Activated naive CD4-positive, alpha-beta T cell treated with anti-CD3 and anti-CD28 coated beads, Interleukin-2, amount 50 U/mL, for 24 hours (primary cell): ENCODE results near the gene RIPK4.
"Not testable (repeated sequence)": the region's sequence is repeated elsewhere in the genome, so short reads cannot be mapped to it uniquely, and the experiment has no call there.

Source experiments
- H3K27ac Mint-ChIP-seq: one replicate; pipeline ENCODE4 v1.8.0; 2021; ENCODE audit warnings: mild to moderate bottlenecking, mixed read lengths
- H3K27me3 Mint-ChIP-seq: one replicate; pipeline ENCODE4 v1.8.0; 2021; ENCODE audit warnings: mixed read lengths
- H3K36me3 Mint-ChIP-seq: one replicate; pipeline ENCODE4 v1.8.0; 2021; ENCODE audit warnings: mixed read lengths
- H3K4me1 Mint-ChIP-seq: one replicate; pipeline ENCODE4 v1.8.0; 2021; ENCODE audit warnings: mixed read lengths
- H3K4me3 Mint-ChIP-seq: one replicate; pipeline ENCODE4 v1.8.0; 2021; ENCODE audit warnings: mild to moderate bottlenecking, mixed read lengths
- H3K9me3 Mint-ChIP-seq: one replicate; pipeline ENCODE4 v1.8.0; 2021; ENCODE audit warnings: mixed read lengths

The RIPK4 gene

DNA sequence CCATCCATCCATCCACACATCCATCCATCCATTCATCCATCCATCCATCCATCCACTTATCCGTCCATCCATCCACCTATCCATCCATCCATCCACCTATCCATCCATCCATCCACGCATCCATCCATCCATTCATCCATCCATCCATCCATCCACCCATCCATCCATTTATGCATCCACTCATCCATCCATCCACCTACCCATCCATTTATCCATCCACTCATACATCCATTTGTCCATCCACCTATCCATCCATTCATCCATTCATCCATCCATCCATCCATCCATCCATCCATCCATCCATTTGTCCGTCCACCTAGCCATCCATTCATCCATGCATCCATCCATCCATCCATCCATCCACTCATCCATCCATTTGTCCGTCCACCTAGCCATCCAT, 72.8 kb downstream of the RIPK4 start:
- not testable (repeated sequence) for H3K4me3 Mint-ChIP-seq, H3K9me3 Mint-ChIP-seq, H3K27me3 Mint-ChIP-seq, H3K4me1 Mint-ChIP-seq, H3K36me3 Mint-ChIP-seq
- H3K27ac Mint-ChIP-seq: peak overlapping the region; percentile 1

- Mint-ChIP-seq H3K27ac (no peak overlapping the region), H3K4me3 (no peak overlapping the region), H3K9me3 (no peaks in the 10 kb centered on the region), H3K36me3 (no peaks in the 10 kb centered on the region), H3K27me3 (peaks cover 4% of the 10 kb centered on the region), H3K4me1 (no peaks in the 10 kb centered on the region)
Observed at GRCh38 chr21:41692185-41692565, 74.7 kb downstream of the RIPK4 start.

DNA sequence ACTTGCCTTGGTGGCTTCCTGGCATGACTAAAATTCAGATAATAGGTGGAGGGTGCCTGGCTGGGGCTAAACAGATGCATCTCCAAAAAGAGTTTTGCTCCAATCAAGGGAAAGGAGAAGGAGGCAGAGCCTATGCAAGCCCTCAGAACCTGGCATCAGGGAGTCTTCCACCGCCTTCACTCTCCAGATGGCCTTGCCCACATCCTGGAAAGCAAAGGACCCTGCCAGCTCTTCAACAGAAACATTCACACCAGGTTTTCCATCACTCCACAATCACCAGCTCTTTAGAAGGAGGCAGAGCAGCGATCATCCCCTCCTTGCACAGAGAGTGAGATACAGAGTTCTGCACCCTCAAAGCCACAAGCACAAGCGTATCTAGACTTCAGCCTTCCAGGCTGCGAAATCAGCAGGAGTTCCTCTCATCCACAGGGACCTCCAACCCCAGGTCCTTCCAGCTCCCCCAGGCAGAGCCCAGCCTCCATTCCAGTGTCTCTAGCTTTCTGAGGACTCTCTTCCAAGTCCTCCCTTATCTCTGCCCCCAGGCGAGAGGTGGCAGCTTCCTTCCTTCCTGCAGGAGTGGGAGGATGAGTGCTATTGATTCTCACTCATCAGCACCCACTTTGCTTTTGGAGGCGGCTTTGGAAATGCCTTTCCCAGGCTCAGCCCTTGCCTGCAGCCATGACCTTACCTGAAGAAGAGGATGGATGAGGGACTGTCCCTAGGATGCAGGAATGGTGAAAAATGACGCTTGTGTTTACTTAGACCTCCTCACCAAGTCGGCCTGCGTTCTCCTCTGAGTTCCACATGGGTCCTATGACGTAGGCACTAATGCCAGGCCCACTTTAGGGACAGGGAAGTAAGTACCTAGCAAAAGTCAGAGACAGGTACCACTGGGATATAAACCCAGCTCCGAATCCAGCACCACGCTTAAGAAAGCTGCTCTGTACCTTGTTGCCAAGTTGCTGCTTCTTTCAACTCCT, 75.4 kb downstream of the RIPK4 start:
- peaks cover 6% of the 10 kb centered on the region for H3K27me3 Mint-ChIP-seq

More for the DNA sequence above, 75.4 kb downstream of the RIPK4 start:
- H3K4me3 Mint-ChIP-seq: no peak overlapping the region
- no peaks in the 10 kb centered on the region for H3K9me3 Mint-ChIP-seq
- H3K27ac Mint-ChIP-seq: no peak overlapping the region
- no peaks in the 10 kb centered on the region for H3K36me3 Mint-ChIP-seq
- H3K4me1 Mint-ChIP-seq: no peaks in the 10 kb centered on the region
